Activated naive CD4-positive, alpha-beta T cell treated with anti-CD3 and anti-CD28 coated beads, Interleukin-2, amount 50 U/mL, for 16 hours (primary cell): Measurements from ENCODE around the gene GHITM.

Experiments
- DNase-seq: peaks from one replicate; pipeline ENCODE4 v3.0.0-alpha.2; 2020

The GHITM gene

GRCh38 chr10:84201682-84202081, 62.4 kb downstream of the GHITM start:
- DNase-seq, result no peak

DNA sequence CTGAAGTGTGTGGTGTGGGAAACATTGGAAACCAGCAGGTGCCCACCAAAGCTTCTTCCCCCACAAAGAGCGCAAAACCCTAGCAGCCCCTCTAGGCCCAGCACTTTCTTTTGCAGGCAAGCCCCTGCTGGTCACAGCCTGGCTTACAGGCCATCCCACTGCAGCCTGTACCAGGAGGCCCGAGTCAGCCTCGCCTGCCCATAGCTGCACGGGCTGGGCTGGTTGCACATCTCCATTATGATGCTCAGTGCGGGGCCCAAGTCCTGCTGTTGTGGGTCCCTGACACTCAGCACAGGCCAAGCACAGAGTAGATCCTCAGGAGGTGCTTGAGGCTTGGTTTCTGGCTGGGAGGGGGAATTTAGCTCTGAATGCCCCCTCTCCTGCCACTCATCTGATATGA, 63.0 kb downstream of the GHITM start:
- no peak for DNase-seq
